Uterus (tissue), 2 donors: Measurements from ENCODE around the gene ZSCAN22.
A peak's percentile ranks its signal among the peaks of the same experiment; 100 is the strongest.

Source experiments
- POLR2A ChIP-seq, 2 donors: fragments of 450-650 bp; IDR thresholded peaks; one replicate each; pipeline ENCODE4 v1.6.1; 2016; ENCODE audit warnings: antibody characterized with exemption in 2 of 2, mild to moderate bottlenecking in 1 of 2, moderate library complexity in 1 of 2
- TF ChIP-seq, protein P1 (sequence below), 4 experiments: fragments of 200-600 bp in 2 of 4; fragments of 450-650 bp in 2 of 4; sonication (generic) in 2 of 4; IDR thresholded peaks; one replicate each; pipeline ENCODE4 v1.5.1; 2016 to 2019; ENCODE audit warnings: antibody characterized with exemption in 4 of 4, mild to moderate bottlenecking in 2 of 4, moderate library complexity in 1 of 4

DNA sequence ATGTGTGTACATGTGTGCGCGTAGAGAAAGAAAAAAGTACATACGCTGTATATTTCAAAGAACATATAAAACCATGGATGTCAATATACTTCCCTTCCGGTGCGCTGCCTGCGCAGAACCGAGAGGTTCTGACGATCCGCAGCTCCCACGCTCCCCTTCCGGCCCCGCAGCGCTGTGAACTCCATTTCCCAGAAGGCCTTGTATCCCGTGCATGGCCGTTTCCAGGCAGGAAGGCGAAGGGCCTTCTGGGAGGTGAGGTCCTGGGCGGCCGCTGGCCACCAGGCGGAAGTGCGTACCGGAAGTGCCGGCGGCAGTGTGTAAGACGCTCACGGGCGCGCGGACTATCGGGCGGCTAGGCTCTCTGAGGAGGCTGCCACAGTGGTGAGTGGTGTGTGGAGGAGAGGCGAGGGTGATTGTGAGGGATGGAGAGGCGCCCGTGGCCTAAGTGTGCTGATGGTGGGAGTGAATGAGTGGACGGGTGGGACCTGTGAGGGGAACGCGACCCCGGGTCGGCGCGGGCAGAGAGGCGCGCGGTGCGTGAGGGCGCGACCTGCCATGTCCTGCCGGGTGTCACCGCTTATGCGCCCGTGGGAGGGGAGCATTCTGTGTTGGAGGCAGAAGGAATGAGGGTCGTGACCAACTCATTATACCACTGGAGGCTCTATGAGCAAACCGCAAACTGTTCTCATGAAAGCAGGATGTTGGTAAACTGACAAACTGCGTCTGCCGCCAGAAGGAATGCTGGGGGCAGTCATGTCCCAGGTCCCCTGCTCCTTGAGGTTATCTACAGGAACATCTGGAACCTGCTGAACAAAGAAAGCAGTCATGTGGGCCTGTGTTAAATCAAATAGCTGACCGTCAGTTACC is 21.5 kb upstream of the ZSCAN22 start, which contains the start of gene ERVK3-1:
- TF ChIP-seq, protein P1, sequence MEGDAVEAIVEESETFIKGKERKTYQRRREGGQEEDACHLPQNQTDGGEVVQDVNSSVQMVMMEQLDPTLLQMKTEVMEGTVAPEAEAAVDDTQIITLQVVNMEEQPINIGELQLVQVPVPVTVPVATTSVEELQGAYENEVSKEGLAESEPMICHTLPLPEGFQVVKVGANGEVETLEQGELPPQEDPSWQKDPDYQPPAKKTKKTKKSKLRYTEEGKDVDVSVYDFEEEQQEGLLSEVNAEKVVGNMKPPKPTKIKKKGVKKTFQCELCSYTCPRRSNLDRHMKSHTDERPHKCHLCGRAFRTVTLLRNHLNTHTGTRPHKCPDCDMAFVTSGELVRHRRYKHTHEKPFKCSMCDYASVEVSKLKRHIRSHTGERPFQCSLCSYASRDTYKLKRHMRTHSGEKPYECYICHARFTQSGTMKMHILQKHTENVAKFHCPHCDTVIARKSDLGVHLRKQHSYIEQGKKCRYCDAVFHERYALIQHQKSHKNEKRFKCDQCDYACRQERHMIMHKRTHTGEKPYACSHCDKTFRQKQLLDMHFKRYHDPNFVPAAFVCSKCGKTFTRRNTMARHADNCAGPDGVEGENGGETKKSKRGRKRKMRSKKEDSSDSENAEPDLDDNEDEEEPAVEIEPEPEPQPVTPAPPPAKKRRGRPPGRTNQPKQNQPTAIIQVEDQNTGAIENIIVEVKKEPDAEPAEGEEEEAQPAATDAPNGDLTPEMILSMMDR (IDR thresholded peaks at IDR 0.05), result peak in 3 of 4 experiments; percentile 12 to 76 (median 40)
- TF ChIP-seq POLR2A (IDR thresholded peaks at IDR 0.05), result peak; percentile 66 to 83
